ENCODE data around the gene LMOD1.
A peak's percentile ranks its signal among the peaks of the same experiment; 100 is the strongest.
"Not testable (repeated sequence)": the region's sequence is repeated elsewhere in the genome, so short reads cannot be mapped to it uniquely, and the experiment has no call there.

Gene LMOD1

DNA sequence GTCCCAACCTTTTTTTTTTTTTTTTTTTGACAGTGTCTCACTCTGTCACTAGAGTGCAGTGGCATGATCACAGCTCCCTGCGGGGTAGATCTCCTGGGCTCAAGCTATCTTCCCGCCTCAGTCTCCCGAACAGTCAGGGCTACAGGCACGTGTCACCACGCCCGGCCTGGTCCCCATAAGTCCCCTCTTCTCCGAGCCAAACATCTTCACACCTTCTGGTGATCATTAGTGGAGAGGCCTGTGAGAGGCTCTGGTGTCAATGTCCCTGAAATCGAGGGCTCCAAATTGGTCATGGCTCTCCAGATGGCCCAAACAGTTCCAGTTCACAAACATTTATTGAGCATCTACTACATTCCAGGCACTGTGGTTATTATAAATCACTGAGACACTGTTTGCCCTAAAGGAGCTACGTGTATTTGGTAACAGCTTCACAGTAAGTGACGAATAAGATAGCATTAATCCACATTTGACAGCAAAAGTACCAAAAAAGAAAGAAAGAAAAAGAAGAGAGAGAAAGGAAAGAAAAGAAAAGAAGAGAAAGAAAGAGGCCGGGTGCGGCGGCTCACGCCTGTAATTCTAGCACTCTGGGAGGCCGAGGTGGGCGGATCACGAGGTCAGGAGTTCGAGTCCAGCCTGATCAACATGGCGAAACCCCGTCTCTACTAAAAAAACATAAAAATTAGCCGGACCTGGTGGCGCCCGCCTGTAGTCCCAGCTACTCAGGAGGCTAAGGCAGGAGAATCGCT, 8.1 kb upstream of the LMOD1 start:
- Histone ChIP-seq H3K27ac (peak overlapping the region; percentile 41 to 92 (median 88)), H3K4me3 (peak overlapping the region; percentile 62 to 95 (median 82))

DNA sequence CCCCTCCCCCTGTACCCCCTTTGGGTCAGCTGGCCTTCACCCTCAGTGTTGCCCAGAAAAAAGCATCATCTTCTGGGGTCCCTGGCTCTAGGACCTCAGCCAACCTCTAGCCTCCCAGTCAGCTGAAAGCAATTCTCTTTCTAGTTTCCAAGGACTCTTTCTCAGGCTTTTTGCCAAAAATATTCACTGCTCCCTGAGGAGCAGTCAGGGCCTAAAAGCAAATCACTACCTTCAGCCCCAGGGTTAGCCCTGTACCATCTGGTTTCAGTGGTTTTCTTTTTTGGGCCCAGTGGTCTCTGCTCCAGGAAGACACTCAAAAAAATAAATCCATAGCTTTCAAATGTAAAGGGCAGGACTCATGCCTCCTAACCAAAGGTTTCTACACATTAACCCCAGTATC, 3.1 kb upstream of the LMOD1 start:
- H3K4me3 ChIP-seq: no peak overlapping the region
- H3K27ac ChIP-seq: no peak overlapping the region

DNA sequence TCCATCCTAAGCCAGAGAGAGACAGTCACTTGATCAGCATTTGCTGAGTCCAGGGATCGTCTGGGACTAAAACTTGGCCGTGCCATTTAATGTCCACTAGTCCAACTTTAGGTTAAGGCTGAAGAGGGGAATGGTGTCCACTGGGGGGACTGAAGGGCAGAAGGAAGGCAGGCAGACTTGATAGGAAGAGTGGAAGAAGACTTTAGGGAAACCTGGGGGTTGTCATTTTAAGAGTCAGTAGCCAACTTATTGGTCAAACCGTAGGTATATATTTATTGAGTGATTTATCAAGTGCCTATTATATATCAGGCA, 1.3 kb upstream of the LMOD1 start:
- no peak overlapping the region for H3K4me3 ChIP-seq
- H3K27ac ChIP-seq: peak overlapping the region in 1 of 21 experiments; percentile 73

DNA sequence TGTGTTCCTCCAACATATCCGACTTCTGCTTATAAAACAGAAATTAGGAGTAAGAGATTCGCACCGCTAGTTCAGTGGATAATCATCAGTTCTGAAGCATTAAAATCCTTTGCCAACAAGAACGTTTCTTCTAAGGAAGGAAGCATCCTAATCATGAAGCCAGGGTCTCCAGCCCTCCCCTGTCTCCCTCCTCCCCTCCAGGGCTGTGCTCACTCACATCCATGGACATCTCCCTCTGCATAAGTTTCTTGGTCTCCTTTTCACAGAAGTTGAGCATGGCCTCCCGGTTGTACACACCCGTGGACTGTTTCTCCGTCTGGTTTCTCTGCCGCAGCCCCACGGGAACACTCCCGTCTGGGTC, 505 bp downstream of the LMOD1 start:
- peak overlapping the region in 6 of 21 experiments; percentile 17 to 74 (median 40) for H3K27ac ChIP-seq
- H3K4me3 ChIP-seq: peak overlapping the region; percentile 4 to 44 (median 22)

DNA sequence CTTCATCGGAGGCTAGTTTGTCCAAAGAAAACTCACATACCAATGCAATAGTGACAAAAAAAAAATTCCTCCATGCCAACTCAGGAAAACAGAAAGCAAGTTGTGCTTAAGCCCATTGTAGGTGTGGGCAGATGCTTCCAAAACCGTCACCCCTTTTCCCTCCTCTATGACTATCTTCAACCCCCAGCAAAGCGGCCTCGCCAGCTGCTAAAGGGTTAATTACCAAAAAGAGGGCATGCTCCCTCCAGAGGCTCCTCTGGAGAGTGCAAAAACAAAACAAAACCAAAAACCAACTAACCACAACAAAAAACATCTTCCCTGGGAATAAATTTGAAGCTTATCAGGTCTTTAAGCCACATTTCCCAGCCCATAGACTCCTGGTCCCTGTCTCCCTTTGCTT, 1.2 kb downstream of the LMOD1 start:
- Histone ChIP-seq H3K27ac (peak overlapping the region in 1 of 21 experiments; percentile 38), H3K4me3 (peak overlapping the region in 6 of 7 experiments; percentile 18 to 44 (median 22))

DNA sequence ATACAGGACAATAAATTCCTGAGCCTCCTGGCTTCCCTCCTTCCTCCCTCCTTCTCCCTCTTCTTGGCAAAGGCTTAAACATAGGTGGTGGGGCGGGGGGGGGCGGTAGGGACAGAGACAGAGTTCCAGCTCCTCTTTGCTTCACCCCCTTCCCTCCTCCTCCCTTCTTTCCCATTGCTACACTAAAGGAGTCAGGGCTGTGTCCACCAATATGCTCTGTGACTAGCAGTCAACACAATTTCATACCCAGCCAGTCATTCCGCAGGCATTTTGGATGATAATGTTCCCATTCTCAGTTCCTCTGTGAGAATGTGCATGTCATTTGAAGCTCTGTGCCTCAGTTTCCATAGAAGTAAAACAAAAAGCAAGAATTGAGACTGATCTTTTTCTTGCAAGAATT, 1.7 kb downstream of the LMOD1 start:
- Histone ChIP-seq H3K4me3 (peak overlapping the region in 4 of 7 experiments; percentile 18 to 44 (median 22)), H3K27ac (no peak overlapping the region)

DNA sequence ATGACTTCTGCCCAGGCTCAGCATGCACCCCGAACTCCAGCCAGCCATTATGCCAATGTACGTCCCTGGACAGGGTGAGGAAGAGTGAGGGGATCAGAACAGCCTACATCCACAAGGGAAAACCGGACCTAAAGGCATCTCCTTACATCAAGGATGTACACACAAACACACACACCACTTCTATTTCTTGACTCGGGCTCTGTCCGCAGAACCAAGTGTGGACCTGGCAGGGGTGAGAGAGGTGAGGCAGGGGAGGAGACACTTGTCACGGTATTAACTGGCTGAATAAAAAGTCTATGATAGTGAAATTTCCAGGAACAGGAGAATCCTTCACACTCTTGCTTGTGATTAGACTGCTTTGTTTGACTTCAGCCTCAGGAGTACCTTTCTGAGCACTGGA, 2.3 kb downstream of the LMOD1 start:
- peak overlapping the region in 2 of 7 experiments; percentile 1 to 18 for H3K4me3 ChIP-seq
- H3K27ac ChIP-seq: no peak overlapping the region

DNA sequence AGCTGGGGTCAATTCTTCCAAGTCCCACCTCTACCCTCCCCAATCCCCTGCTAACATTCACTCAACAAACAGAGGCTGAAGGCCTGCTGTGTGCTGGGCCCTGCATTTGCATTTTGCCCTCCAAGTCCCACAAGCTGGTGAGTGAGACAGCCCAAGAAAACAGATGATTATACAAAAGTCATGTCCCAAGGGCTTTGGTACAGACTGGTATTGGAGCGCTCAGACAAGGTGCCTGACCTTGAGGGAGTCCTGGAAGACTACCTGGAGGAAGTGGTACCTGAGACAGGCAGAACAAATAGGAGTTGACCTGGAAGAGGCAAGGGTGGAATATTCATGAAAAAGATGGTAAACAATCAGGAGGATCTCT, 4.2 kb downstream of the LMOD1 start:
- H3K4me3 ChIP-seq: no peak overlapping the region
- no peak overlapping the region for H3K27ac ChIP-seq

DNA sequence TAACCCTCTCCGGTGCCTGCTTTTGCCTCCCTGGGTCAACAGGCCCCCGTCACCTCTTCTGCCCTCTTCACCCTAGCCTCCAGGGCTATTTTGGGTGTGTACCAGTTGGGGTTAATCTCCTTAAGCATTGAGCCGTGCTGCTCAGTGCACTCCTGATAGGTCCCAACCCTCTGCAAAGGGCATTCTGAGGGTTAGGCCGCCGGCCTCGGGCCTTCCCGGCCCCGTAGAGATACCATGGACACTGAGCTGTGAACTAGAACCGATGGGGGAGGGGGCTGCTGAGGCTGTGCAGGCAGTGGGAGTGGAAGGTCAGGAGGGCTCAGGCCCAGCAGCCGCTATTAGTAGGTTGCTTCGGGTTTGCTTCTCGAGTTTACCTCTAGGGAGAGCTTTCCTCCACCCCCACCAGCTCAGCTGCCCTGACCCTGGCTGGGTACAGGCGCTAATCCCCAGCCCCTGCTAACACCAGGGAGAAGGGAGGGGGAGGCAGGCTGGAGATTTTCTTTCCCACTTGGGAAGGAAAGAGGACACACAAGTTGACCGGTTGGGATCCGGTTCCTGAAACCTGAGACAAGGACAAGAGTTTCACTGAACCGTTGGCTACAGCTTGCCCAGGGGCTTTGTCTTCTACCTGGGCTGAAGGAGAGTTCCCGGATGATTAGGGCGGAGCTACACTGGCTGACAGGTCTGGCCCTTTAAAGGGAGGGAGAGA, 4.8 kb downstream of the LMOD1 start:
- Histone ChIP-seq H3K4me3 (no peak overlapping the region), H3K27ac (peak overlapping the region in 1 of 21 experiments; percentile 4)

DNA sequence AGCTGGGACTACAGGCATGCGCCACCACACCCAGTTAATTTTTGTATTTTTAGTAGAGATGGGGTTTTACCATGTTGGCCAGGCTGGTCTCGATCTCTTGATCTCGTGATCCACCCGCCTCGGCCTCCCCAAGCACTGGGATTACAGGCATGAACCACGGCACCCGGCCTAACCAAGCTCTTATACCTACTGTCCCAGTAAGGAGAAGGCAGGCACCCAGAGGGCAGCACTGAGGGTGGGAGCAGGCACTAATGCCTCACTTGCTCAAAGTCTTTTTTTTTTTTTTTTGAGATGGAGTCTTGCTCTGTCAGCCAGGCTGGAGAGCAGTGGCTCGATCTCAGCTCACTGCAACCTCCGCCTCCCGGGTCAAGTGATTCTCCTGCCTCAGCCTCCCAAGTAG, 6.0 kb downstream of the LMOD1 start:
- not testable (repeated sequence) for H3K27ac ChIP-seq, H3K4me3 ChIP-seq

DNA sequence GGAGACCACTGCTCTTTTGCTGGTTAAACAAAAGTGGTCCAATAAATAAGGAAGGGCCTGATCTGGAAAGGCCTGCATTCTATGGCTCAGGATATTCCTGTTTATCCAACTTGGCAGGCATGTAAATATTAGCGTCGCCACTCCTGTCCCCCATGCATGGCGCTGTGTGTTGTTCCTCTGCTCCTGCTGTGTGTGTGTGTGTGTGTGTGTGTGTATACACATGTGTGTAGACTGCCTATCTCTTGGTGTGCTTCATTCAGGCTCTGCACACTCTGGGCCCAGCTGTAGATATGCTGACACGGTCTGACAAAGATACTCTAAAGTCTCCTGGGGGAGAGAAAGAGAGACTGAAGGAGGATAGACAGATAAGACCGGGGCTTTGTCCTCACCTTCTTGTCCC, 6.8 kb downstream of the LMOD1 start:
- H3K4me3 ChIP-seq: no peak overlapping the region

DNA sequence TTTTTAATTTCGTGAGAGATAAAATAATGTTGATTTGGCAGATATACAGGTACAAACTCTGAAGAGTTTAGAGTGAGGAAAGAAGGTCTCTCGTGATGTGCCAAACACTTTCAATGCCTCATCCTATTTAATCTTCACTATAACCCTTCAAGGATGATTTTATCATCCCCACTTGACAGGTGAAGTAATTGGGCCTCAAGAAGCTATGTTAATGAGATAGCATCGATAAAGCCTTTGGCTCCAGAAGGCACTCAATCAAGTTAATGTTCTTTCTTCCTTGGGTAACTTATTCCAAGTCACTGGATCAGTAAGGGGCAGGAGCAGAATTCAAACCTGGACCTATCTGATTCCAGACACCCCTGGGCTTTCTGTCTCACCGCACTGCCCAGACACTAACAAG, 7.2 kb downstream of the LMOD1 start:
- H3K27ac ChIP-seq: no peak overlapping the region
- no peak overlapping the region for H3K4me3 ChIP-seq

More for the DNA sequence above, 6.8 kb downstream of the LMOD1 start:
- no peak overlapping the region for H3K27ac ChIP-seq

DNA sequence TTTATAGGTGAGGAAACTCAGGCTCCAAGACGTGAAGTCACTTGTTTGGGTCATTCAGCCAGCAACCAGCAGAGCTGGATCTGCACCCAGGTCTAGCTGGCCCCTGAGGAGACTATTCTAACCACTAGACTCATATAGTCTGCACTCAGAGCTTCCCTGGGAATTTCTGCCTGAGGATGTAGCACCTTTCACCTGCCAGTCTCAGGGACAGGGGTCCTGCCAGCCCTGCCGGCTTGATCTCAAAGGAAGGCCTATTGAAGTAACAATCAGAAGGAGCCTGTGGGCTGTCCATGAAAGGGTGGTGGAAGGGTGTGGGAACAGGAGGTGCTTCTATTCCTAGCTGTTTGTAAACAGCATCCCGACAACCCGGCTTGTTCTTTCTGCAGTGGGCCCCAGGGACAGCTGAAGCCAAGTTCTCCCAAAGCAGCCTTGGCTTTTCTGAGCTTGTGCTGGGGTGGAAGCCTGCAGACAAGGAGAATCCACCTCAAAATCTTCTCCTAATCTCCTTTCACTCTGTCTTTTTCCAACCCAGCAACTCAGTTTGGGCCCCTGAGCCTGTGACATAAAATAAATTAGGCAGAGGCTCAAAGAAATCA, 7.8 kb downstream of the LMOD1 start:
- Histone ChIP-seq H3K4me3 (no peak overlapping the region), H3K27ac (peak overlapping the region in 5 of 21 experiments; percentile 10 to 56 (median 17))

DNA sequence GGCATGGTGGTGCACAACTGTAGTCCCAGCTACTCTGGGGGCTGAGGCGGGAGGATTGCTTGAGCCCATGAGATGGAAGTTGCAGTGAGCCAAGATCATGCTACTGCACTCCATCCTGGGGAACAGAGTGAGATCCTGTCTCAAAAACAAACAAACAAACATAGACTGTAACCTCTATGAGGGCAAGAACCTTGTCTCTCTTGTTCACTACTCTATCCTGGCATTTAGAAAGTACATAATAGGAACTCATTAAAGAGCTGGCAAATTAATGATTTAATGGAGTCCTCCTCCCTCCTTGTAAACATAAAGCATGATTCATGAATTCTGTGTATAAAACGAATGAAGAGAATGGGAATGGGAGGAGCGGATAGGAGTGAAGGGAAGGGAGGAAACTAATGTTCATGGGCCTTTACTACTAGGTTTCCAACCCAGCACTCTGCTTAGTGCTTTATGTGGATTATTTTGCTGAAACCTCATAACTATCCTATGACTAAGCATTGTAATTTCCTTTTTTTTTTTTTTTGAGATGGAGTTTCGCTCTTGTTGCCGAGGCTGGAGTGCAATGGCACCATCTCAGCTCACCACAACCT, 8.6 kb downstream of the LMOD1 start:
- Histone ChIP-seq H3K27ac (peak overlapping the region in 3 of 21 experiments; percentile 17 to 56 (median 40)), H3K4me3 (no peak overlapping the region)

DNA sequence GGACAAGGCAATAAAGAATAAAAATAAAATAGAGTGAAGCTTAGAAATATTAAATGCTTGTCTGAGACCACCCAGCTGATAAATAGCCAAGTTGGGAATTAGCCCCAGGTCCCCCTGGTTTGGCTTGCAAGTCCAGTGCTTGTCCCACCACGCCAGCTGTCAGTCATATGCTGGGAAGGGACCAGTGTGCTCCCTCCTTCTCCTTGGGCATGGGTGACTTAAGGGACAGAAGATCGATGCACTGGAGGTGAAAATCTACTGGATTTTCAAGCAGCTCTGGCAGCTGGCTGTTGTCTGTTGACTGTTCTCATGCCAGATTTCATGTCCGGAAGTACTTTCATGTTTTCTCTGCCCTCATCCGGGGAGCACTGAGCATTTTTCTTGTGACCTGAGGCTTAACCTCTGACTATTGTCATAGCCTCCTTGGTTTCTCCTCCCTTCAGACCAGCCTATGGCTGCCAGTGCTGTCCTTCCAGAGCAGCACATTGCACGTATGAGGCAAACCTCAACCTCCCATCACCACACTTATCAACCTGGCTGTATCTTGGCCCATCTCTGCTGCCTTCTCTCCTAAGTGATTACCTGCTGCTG, 12.4 kb downstream of the LMOD1 start:
- no peak overlapping the region for H3K27ac ChIP-seq

DNA sequence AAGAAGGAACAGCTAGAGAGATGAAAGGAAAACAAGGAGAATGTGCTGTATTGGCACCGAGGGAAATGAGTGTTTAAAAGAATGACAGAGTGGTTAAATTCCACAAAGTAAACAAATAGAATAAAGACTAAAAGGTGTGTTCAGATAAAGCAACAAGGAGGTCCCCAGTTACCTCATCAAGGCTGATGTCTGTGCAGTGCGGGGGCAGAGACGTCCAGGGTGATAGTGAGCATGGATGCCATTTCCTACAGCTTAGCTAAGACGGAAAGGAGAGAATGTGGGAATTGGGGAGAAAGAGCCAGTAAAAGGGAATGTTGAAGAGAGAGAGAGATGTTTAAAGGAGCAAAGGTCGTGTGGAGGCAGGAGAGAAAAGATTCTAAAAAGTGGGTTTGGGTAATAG, 15.5 kb downstream of the LMOD1 start:
- no peak overlapping the region for H3K27ac ChIP-seq
- H3K4me3 ChIP-seq: no peak overlapping the region

More for the DNA sequence above, 12.4 kb downstream of the LMOD1 start:
- no peak overlapping the region for H3K4me3 ChIP-seq

DNA sequence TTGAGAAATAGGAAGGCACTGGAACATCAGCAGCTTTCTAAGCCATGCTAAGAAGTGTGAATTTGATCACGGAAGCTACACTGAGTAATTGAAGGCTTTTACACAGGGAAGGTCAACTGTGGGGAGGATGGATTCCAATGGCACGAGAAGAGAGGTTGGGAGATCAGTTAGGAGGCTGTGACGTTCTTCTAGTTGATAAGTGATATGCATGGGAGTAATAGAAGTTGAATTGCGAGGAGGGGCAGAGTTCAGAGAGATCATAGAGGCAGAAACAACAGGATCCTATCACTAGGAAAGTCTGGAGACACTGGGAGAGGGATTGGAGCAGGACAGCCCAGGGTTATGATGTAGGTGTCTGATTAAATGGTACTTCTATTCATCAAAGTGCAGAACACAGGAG, 16.2 kb downstream of the LMOD1 start:
- Histone ChIP-seq H3K27ac (no peak overlapping the region), H3K4me3 (no peak overlapping the region)

DNA sequence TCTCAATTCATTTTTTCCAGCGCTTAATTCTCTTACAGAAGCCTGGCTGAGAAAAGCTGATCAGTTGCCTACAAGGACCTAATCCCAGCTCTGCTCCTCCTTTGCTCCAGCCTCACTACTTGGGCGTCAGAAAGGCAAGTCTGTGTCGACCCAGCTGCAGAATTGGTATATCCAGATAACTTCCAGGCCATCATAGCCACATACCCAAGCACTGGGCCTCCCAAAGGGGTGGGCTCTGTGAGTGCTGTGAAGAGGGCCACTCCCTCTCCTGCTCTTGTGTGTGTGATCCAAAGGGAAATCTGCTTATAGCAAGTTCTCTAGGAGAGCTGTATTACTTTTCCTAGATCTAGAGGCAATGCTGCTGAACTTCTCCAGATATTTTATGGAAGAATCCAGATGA, 18.1 kb downstream of the LMOD1 start:
- H3K27ac ChIP-seq: no peak overlapping the region
- no peak overlapping the region for H3K4me3 ChIP-seq

DNA sequence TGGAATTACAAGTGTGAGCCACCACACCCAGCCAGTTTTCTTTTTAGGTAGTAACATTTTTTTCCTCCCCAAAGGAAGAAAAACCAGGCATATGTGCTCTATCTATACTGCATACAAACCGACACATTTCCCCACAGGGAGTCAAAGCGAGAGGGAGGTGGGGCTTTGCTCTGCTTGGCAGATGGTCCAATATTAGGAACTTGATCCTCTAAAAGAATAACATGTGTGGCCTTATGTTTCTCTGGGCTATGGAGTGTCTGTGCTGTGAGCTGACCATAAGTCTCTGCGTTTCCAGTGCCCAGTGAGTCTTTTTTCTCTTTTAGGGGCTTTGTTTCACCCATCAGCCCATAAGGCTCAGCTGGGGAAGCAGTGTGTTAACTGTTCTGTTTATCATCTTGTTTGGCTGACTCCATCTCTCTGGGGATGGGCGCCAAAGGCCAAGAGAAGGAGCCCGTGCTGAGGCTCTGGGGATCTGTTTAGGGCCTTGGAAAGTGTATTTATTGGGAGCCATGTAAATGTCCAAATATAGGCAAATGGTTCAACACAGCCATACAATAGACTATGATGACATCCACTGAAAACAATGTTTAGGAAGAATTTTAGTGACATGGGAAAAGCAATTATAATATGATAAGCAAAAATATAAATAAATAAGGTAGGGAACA, 20.2 kb downstream of the LMOD1 start:
- no peak overlapping the region for H3K27ac ChIP-seq

DNA sequence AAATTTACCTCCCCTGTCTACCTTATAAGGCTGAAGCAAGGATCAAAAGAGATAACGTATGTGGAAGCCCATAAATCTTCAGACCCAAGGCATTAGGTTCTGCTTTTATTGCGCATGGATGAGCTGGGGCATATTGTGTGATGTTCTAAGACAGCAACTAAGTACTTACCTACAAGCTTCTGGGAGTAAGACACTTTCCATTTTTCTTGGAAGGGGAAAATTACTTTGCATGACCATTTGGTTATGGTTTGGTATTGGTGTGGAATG, 21.1 kb downstream of the LMOD1 start:
- Histone ChIP-seq H3K27ac (no peak overlapping the region), H3K4me3 (no peak overlapping the region)

More for the DNA sequence above, 20.2 kb downstream of the LMOD1 start:
- no peak overlapping the region for H3K4me3 ChIP-seq

All from skin epidermis (tissue), 12 donors.